Smooth muscle cell (in vitro differentiated cells): ENCODE data around the gene THEMIS2. TPM values are rescaled to one million over a fixed set of nuclear protein-coding genes. Genes with fewer than 3 reads are reported as not detected.

Experiments
- DNase-seq: peaks from one replicate; lab custom pipeline; 2025; ENCODE audit not compliant: unreplicated experiment; lab: John Stamatoyannopoulos, UW
- H2AFZ ChIP-seq: fragments of 200-600 bp; sonication (generic); 2 replicates; pipeline ENCODE4 v1.6.0; 2016; ENCODE audit warnings: antibody characterized with exemption, low read depth, mild to moderate bottlenecking
- H3F3A ChIP-seq: fragments of 200-600 bp; sonication (generic); 2 replicates; pipeline ENCODE4 v1.6.0; 2017; ENCODE audit warnings: antibody characterized with exemption, low read depth
- H3K27ac ChIP-seq: fragments of 200-600 bp; sonication (generic); 2 replicates; pipeline ENCODE4 v1.5.1; 2016; ENCODE audit warnings: low read depth, mild to moderate bottlenecking
- H3K27me3 ChIP-seq: fragments of 200-600 bp; sonication (generic); 2 replicates; pipeline ENCODE4 v1.6.1; 2016; ENCODE audit warnings: low read depth, mild to moderate bottlenecking
- H3K36me3 ChIP-seq: fragments of 200-600 bp; sonication (generic); 2 replicates; pipeline ENCODE4 v1.5.1; 2016; ENCODE audit warnings: low read depth
- H3K4me1 ChIP-seq: fragments of 200-600 bp; sonication (generic); 2 replicates; pipeline ENCODE4 v1.5.1; 2016; ENCODE audit warnings: low read depth
- H3K4me2 ChIP-seq: fragments of 200-600 bp; sonication (generic); 2 replicates; pipeline ENCODE4 v1.6.0; 2016; ENCODE audit warnings: mild to moderate bottlenecking
- H3K4me3 ChIP-seq: fragments of 200-600 bp; sonication (generic); 2 replicates; pipeline ENCODE4 v1.5.1; 2016; ENCODE audit warnings: mild to moderate bottlenecking
- H3K79me2 ChIP-seq: fragments of 200-600 bp; sonication (generic); 2 replicates; pipeline ENCODE4 v1.6.0; 2016; ENCODE audit warnings: low read depth, mild to moderate bottlenecking
- H3K9ac ChIP-seq: fragments of 200-600 bp; sonication (generic); 2 replicates; pipeline ENCODE4 v1.6.0; 2016; ENCODE audit warnings: low read depth
- H3K9me3 ChIP-seq: fragments of 200-600 bp; sonication (generic); replicated peaks from 2 replicates; pipeline ENCODE4 v1.5.1; 2016; ENCODE audit warnings: low read depth
- H4K20me1 ChIP-seq: fragments of 200-600 bp; sonication (generic); 2 replicates; pipeline ENCODE4 v1.6.0; 2016; ENCODE audit warnings: low read depth
- CTCF ChIP-seq: fragments of 200-600 bp; sonication (generic); IDR thresholded peaks from 2 replicates; pipeline ENCODE4 v1.5.1; 2017; ENCODE audit warnings: borderline replicate concordance, mild to moderate bottlenecking, antibody characterized with exemption; ENCODE audit not compliant: insufficient read depth, poor library complexity, severe bottlenecking
- WGBS: methylation state at CpG from one replicate; pipeline ENCODE4 v1.1.7; 2016; ENCODE audit warnings: low lambda C conversion rate; 5-methylcytosine and 5-hydroxymethylcytosine counted together
- polyA plus RNA-seq: library from polyadenylated mRNA; unstranded; fragments of >200 nt; fragmentation: Nextera tagmentation; extraction: Ambion mirVana; gene quantifications from 2 replicates; pipeline ENCODE4 v1.2.1, GENCODE V29; 2016
- total RNA-seq: library from RNA; depleted of rRNA; stranded (reverse); fragments of >200 nt; gene quantifications from 2 replicates; pipeline ENCODE4 v1.2.3, GENCODE V29; 2014

The THEMIS2 gene
- total and polyA plus RNA-seq, 2 experiments from 2014 or later, result 1.6 to 4.6 TPM

- H2AFZ ChIP-seq, result no peak overlapping the region
- 88% methylated on average over 3 of the region's 3 CpGs for WGBS
- no peaks in the 10 kb centered on the region for H3K9me3 ChIP-seq
- no peak overlapping the region for H3K27ac ChIP-seq
- TF ChIP-seq CTCF, result no peak
- peaks cover 10% of the 10 kb centered on the region for H3K36me3 ChIP-seq
- H3K79me2 ChIP-seq, result no peaks in the 10 kb centered on the region
- H3K9ac ChIP-seq, result no peak overlapping the region
- no peaks in the 10 kb centered on the region for H3K4me1 ChIP-seq
- H3K4me2 ChIP-seq, result no peak overlapping the region
- DNase-seq, result no peak
- H3K4me3 ChIP-seq, result no peak overlapping the region
- H4K20me1 ChIP-seq, result no peaks in the 10 kb centered on the region
- H3F3A ChIP-seq, result no peaks in the 10 kb centered on the region
- no peaks in the 10 kb centered on the region for H3K27me3 ChIP-seq
These were observed 22.2 kb downstream of the THEMIS2 start for GRCh38 chr1:27894521-27894920.

GRCh38 chr1:27906759-27907158 lies 34.4 kb downstream of the THEMIS2 start:
- H3F3A ChIP-seq, result no peaks in the 10 kb centered on the region
- H3K9me3 ChIP-seq, result no peaks in the 10 kb centered on the region
- H3K79me2 ChIP-seq, result no peaks in the 10 kb centered on the region
- peaks cover 4% of the 10 kb centered on the region for H3K36me3 ChIP-seq
- no peak for DNase-seq
- H3K4me1 ChIP-seq, result no peaks in the 10 kb centered on the region
- H3K27ac ChIP-seq, result no peak overlapping the region
- H3K4me3 ChIP-seq, result no peak overlapping the region
- no peak for TF ChIP-seq CTCF
- 97% methylated on average over 2 of the region's 2 CpGs for WGBS
- H4K20me1 ChIP-seq, result no peaks in the 10 kb centered on the region
- no peak overlapping the region for H3K4me2 ChIP-seq
- no peak overlapping the region for H2AFZ ChIP-seq
- H3K9ac ChIP-seq, result no peak overlapping the region
- H3K27me3 ChIP-seq, result no peaks in the 10 kb centered on the region

DNA sequence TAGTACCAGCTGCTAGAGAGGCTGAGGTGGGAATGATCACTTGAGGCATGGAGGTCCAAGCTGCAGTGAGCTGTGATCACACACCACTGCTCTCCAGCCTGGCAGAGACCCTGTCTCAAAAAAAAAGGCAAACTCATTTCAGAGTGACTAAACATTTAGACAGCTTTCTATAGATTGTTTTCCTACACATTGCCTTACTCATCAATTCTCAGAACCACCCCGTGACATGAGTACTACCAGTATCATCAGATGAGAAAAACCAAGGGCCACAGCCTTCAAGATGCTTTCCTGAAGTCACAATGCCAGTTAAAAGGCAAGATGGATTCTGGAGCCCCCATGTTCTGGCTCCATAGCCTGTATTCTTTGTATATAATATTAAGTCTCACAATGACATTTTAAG lies 40.1 kb downstream of the THEMIS2 start:
- Histone ChIP-seq H3K4me2 (no peak overlapping the region), H3K27ac (no peak overlapping the region), H3K9me3 (no peaks in the 10 kb centered on the region), H2AFZ (no peak overlapping the region), H3K9ac (no peak overlapping the region), H3K27me3 (no peaks in the 10 kb centered on the region), H3F3A (no peaks in the 10 kb centered on the region), H3K79me2 (no peaks in the 10 kb centered on the region), H4K20me1 (no peaks in the 10 kb centered on the region), H3K4me1 (peaks cover 5% of the 10 kb centered on the region), H3K36me3 (no peaks in the 10 kb centered on the region), H3K4me3 (no peak overlapping the region)
- WGBS, result 95% methylated on average over 1 of the region's 1 CpG
- no peak for DNase-seq
- TF ChIP-seq CTCF, result no peak

GRCh38 chr1:27915082-27915575 lies 42.8 kb downstream of the THEMIS2 start:
- WGBS, result 88% methylated on average over 7 of the region's 7 CpGs
- H3K9me3 ChIP-seq, result no peaks in the 10 kb centered on the region

More at GRCh38 chr1:27915082-27915575, 42.8 kb downstream of the THEMIS2 start:
- H3K4me1 ChIP-seq, result peaks cover 5% of the 10 kb centered on the region
- no peak overlapping the region for H3K27ac ChIP-seq
- no peaks in the 10 kb centered on the region for H4K20me1 ChIP-seq
- DNase-seq, result no peak
- no peak overlapping the region for H3K9ac ChIP-seq
- peak overlapping the region; percentile 69 for H3K4me3 ChIP-seq
- no peak overlapping the region for H3K4me2 ChIP-seq
- peak overlapping the region; percentile 72 for H2AFZ ChIP-seq
- H3K36me3 ChIP-seq, result no peaks in the 10 kb centered on the region
- no peak for TF ChIP-seq CTCF
- H3F3A ChIP-seq, result no peaks in the 10 kb centered on the region
- H3K79me2 ChIP-seq, result no peaks in the 10 kb centered on the region
- H3K27me3 ChIP-seq, result no peaks in the 10 kb centered on the region
